Astrocyte of the cerebellum (primary cell): ENCODE results near the gene GRK5.

ENCODE experiments used
- DNase-seq: peaks from one replicate; pipeline ENCODE4 v3.0.0-alpha.2; 2011; ENCODE audit warnings: low read depth
- H3K4me3 ChIP-seq: 2 replicates; pipeline ENCODE4 v1.5.1; 2011; ENCODE audit warnings: mild to moderate bottlenecking, low read depth, low read length, moderate library complexity
- in situ Hi-C: cut with HindIII; loops from 2 replicates; pipeline ENCODE4 v1.10.0; 2017; ENCODE audit warnings: low sequenced_read_pairs
- TF ChIP-seq, protein P1 (sequence below): IDR thresholded peaks from 2 replicates; pipeline ENCODE4 v1.5.1; 2012; ENCODE audit warnings: low read length, low read depth, moderate library complexity, mild to moderate bottlenecking; ENCODE audit errors: missing control alignments

Gene GRK5

DNA sequence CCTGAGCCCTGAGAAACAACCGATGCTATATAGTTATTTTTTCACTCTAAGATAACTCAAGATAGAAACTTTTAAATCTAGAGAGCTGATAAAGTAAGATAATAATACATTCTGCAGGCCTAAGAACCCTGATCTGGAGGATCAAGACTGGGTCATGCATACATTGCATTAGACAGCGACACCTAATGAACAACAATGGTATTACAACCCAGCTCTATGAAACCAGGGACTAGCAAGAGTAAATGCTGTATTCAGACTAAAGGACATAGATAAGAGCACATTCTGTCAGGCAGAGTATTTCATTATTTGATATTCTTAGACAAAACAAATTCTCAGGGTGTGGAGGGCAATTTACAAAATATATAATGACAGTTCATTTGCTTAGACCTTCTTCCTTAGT, 148.6 kb downstream of the GRK5 start:
- TF ChIP-seq, protein P1, sequence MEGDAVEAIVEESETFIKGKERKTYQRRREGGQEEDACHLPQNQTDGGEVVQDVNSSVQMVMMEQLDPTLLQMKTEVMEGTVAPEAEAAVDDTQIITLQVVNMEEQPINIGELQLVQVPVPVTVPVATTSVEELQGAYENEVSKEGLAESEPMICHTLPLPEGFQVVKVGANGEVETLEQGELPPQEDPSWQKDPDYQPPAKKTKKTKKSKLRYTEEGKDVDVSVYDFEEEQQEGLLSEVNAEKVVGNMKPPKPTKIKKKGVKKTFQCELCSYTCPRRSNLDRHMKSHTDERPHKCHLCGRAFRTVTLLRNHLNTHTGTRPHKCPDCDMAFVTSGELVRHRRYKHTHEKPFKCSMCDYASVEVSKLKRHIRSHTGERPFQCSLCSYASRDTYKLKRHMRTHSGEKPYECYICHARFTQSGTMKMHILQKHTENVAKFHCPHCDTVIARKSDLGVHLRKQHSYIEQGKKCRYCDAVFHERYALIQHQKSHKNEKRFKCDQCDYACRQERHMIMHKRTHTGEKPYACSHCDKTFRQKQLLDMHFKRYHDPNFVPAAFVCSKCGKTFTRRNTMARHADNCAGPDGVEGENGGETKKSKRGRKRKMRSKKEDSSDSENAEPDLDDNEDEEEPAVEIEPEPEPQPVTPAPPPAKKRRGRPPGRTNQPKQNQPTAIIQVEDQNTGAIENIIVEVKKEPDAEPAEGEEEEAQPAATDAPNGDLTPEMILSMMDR: peak; percentile 32
- no peak for DNase-seq
- in situ Hi-C loops: no loop called here
- no peak overlapping the region for H3K4me3 ChIP-seq

DNA sequence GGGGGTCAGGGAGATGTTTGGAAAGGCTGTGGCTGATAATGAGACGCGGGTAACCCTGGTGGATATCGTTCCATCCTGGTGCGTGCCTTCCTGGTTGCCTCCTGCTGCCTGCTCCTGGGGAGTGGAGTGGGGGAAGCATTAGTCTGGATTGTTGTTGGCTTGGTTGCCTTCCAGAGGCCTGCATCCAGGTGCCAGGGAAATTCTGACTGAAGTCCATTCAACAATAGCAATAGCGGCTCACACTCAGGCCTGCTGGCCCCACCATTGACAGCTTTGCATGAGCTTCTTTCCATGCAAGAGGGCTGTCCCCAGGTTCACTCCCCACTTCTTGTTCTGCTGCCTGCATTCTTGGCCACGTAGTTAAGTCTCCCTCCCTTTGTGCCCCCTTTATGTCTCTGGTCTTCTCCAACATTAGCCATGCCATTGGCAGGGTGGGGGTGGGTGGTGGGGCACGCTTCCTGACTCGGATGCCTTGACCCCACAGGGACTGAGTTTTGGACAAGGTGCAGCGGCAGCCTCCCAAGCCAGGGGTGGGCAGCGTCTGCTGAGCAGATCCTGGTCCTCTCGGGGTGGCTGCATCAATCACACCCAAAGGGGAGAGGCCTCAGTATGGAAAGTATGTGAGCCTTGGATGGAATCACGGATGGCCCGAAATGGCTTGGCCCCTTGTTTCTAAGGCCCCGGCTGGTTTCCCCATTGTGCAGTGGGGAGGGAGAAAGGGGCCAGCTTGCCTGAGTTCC, 150.2 kb downstream of the GRK5 start:
- H3K4me3 ChIP-seq: no peak overlapping the region
- TF ChIP-seq, protein P1: no peak

DNA sequence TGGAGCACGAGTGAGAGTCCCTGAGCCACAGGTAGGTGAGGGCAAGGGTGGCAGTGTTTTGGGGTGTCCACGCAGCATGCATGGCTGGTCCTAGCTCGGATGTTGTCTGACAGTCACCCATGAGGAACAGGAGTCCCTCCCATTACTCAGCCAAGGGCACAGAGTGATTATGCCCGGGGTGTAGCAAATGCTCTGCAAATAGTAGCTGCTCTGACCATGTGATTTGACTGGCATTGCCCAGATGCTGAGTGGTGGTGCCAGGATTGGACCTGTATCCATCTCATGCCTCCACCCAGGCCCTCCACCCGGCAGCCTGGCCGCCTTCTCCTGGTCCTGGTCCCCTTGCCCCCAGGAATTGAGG, 150.8 kb downstream of the GRK5 start:
- DNase-seq: no peak
- TF ChIP-seq, protein P1: no peak
- in situ Hi-C loops: no loop called here
- no peak overlapping the region for H3K4me3 ChIP-seq

More for the DNA sequence above, 150.2 kb downstream of the GRK5 start:
- in situ Hi-C loops: no loop called here
- DNase-seq: no peak

DNA sequence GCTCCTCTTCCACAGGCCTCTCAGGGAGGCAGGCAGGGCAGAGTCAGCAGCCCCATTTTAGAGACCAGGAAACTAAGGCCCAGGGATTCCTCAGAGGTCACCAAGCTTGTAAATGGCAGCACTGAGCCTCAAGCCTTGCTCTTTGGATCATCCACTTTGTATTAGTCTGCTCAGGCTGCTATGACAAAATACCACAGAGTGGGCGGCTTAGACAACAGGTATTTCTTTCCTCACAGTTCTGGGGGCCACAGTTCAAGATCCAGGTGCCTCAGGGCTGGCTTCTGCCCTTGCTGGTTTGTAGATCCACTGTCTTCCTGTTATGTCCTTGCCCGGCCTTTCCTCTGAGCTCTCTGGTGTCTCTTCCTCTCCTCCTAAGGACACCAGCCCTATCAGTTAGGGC, 151.2 kb downstream of the GRK5 start:
- TF ChIP-seq, protein P1: no peak
- in situ Hi-C loops: no loop called here
- no peak for DNase-seq
- no peak overlapping the region for H3K4me3 ChIP-seq

DNA sequence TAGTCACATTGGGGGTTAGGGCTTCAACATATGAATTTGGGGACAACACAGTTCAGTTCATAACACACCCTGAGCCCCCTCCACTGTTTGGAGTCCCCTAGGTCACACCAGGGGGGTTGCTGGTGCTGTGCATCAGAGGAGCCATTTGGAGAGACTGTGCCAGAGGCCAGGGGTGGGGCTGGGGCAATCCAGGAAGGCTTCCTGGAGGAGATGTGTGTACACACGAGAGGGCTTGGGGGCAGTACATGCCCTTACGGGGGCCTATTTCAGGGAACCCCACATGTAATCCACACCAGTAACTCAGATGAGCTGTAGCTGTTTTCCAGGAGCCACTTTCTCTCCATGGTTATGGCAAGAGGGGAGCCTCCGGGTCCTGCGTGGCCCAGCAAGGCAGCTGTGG, 151.7 kb downstream of the GRK5 start:
- no peak for DNase-seq
- no peak overlapping the region for H3K4me3 ChIP-seq
- TF ChIP-seq, protein P1: no peak
- in situ Hi-C loops: no loop called here

DNA sequence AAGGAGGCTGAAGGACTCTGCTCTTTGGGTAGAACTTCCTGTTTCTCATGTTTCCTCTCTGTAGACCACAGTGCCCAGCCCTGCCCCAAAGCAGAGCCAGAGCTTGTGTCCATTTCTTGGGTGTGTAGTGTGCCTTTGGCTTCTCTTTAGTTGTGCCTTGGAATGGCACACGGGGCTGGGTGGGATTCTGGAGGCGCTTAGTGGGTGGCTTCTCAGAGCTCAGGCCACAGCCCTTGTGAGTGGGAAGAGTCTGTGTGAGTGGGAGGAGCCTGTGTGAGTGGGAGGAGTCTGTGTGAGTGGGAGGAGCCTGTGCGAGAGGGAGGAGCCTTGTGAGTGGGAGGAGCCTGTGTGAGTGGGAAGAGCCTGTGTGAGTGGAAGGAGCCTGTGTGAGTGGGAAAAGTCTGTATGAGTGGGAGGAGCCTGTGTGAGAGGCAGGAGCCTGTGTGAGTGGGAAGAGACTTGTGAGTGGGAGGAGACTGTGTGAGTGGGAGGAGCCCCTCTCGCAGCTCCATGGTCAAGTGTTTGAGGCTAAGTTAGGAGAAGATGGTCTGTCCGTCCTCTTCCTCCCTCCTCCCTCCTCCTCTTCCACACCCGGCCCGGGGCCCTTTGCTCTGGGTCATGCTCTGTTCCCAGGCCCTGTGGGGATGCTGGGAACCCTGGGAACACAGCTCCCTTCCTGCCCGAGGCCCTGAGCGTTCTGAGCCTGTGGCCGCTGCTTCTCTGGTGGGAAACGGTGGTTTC, 153.0 kb downstream of the GRK5 start:
- no peak overlapping the region for H3K4me3 ChIP-seq
- in situ Hi-C loops: no loop called here
- TF ChIP-seq, protein P1: no peak
- DNase-seq: no peak
